HEK293 (cell line): ENCODE measurements around the gene FAM136A.
A peak's percentile ranks its signal among the peaks of the same experiment; 100 is the strongest.

Experiments
- ZFP41 ChIP-seq: fragments of 450-650 bp; formaldehyde crosslinking; IDR thresholded peaks from 2 replicates; pipeline ENCODE4 v1.5.1; 2016; ENCODE audit warnings: missing biosample characterization, missing genetic modification characterization, borderline replicate concordance
- ZNF248 ChIP-seq: fragments of 450-650 bp; formaldehyde crosslinking; IDR thresholded peaks from 2 replicates; pipeline ENCODE4 v1.5.1; 2017; ENCODE audit warnings: missing biosample characterization, missing genetic modification characterization
- ZNF791 ChIP-seq: fragments of 450-650 bp; formaldehyde crosslinking; IDR thresholded peaks from 2 replicates; pipeline ENCODE4 v1.5.1; 2016; ENCODE audit warnings: missing biosample characterization, missing genetic modification characterization
- TF ChIP-seq, protein P1 (sequence below): fragments of 450-650 bp; formaldehyde crosslinking; IDR thresholded peaks from 2 replicates; pipeline ENCODE4 v1.5.1; 2017; ENCODE audit warnings: missing biosample characterization, missing genetic modification characterization
- TF ChIP-seq, protein P2 (sequence below): fragments of 450-650 bp; formaldehyde crosslinking; IDR thresholded peaks from 2 replicates; pipeline ENCODE4 v1.5.1; 2016; ENCODE audit warnings: missing biosample characterization, missing genetic modification characterization

DNA sequence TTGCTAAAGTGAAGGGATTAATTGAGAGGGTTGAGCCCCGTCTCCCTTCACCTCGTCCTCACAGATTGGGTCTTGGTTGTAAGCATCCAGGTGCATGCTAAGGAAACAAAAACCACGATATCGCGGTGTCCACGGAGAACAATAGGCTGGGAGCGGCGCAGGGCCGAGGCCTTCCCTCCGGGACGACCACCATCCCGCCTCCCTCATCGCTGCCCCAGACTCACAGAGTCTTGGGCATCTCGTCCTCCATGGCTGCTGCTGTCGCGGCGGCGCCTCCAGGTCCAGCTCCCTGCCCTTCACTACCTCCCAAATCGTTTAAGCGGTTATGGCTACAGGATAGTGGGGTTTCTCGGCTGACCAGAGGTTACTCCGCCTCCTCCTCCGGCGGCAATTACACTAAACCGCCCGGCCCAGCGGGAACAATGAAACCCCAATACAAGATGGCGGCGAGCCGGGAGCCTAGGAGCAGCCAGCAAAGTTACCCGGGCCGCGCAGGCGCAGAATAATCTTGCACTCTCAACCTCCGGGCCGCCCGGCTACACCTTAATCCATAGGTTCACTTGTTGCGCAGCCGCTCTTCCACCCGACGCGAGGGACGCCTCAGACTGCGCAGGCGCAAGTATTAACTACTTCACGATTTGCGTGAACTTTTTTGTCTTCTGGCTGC, 53.6 kb downstream of the FAM136A start, which contains the start of gene TIA1:
- TF ChIP-seq, protein P1, sequence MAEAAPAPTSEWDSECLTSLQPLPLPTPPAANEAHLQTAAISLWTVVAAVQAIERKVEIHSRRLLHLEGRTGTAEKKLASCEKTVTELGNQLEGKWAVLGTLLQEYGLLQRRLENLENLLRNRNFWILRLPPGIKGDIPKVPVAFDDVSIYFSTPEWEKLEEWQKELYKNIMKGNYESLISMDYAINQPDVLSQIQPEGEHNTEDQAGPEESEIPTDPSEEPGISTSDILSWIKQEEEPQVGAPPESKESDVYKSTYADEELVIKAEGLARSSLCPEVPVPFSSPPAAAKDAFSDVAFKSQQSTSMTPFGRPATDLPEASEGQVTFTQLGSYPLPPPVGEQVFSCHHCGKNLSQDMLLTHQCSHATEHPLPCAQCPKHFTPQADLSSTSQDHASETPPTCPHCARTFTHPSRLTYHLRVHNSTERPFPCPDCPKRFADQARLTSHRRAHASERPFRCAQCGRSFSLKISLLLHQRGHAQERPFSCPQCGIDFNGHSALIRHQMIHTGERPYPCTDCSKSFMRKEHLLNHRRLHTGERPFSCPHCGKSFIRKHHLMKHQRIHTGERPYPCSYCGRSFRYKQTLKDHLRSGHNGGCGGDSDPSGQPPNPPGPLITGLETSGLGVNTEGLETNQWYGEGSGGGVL (tag by site-specific recombination): no peak
- TF ChIP-seq ZNF248 (tag by site-specific recombination) (no peak), ZFP41 (tag by site-specific recombination) (no peak), ZNF791 (tag by site-specific recombination) (0 out of 2 replicates have a peak, but pooled peaks have one; percentile 38)
- TF ChIP-seq, protein P2, sequence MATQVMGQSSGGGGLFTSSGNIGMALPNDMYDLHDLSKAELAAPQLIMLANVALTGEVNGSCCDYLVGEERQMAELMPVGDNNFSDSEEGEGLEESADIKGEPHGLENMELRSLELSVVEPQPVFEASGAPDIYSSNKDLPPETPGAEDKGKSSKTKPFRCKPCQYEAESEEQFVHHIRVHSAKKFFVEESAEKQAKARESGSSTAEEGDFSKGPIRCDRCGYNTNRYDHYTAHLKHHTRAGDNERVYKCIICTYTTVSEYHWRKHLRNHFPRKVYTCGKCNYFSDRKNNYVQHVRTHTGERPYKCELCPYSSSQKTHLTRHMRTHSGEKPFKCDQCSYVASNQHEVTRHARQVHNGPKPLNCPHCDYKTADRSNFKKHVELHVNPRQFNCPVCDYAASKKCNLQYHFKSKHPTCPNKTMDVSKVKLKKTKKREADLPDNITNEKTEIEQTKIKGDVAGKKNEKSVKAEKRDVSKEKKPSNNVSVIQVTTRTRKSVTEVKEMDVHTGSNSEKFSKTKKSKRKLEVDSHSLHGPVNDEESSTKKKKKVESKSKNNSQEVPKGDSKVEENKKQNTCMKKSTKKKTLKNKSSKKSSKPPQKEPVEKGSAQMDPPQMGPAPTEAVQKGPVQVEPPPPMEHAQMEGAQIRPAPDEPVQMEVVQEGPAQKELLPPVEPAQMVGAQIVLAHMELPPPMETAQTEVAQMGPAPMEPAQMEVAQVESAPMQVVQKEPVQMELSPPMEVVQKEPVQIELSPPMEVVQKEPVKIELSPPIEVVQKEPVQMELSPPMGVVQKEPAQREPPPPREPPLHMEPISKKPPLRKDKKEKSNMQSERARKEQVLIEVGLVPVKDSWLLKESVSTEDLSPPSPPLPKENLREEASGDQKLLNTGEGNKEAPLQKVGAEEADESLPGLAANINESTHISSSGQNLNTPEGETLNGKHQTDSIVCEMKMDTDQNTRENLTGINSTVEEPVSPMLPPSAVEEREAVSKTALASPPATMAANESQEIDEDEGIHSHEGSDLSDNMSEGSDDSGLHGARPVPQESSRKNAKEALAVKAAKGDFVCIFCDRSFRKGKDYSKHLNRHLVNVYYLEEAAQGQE (tag by site-specific recombination): 0 out of 2 replicates have a peak, but pooled peaks have one; percentile 15
